ENCODE results near the gene B4GALT6. TPM values are rescaled to one million over a fixed set of nuclear protein-coding genes. Genes with fewer than 3 reads are reported as not detected.

The B4GALT6 gene
- total RNA-seq, 1 donor from 2014 or later, result 9.0 TPM

- DNase-seq (ENCODE audit: missing footprints), result no peak
- intact Hi-C loops (cut with DNase I), result no loop called here
- no peak for ATAC-seq
These were observed 67.8 kb downstream of the B4GALT6 start for GRCh38 chr18:31616586-31616985.

GRCh38 chr18:31614044-31614443 is 70.3 kb downstream of the B4GALT6 start:
- no peak for DNase-seq (ENCODE audit: missing footprints)
- intact Hi-C loops (cut with DNase I), result loop anchor here (5.0 kb wide), 3 partner anchors 37 to 68 kb away; partner anchors contain the start of gene B4GALT6
- no peak for ATAC-seq

- ATAC-seq (peak; percentile 66), DNase-seq (ENCODE audit: missing footprints) (no peak)
- intact Hi-C loops (cut with DNase I), result loop anchor here (5.0 kb wide), 3 partner anchors 35 to 70 kb away; partner anchors contain the start of gene B4GALT6
These were observed 72.3 kb downstream of the B4GALT6 start for GRCh38 chr18:31612124-31612523.

DNA sequence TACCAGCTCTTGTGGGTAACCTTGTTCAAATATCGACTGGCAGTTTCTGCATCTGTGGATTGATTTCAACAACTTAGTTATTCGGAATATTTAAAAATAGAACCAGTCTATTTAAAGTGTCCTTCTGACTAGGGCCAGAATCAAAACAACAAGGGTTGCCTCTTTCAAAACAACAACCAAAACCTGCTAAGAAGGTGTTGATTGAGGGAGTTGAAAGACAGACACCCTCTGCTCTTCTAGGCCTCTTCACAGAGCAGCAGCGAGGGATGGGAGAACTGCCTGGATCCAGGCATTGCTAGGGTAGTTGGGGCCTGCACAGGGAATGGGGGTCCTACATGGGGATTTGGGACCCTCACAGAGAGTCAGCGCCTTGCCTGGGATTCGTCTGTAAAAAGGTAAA is 72.9 kb downstream of the B4GALT6 start:
- DNase-seq (ENCODE audit: missing footprints) (no peak), ATAC-seq (peak; percentile 81)
- intact Hi-C loops (cut with DNase I), result loop anchor here (5.0 kb wide), 3 partner anchors 34 to 71 kb away; partner anchors contain the start of gene B4GALT6

- intact Hi-C loops (cut with DNase I), result loop anchor here (5.0 kb wide), 3 partner anchors 33 to 72 kb away; partner anchors contain the start of gene B4GALT6
- no peak for DNase-seq (ENCODE audit: missing footprints)
- ATAC-seq, result peak; percentile 75
These were observed 73.8 kb downstream of the B4GALT6 start for GRCh38 chr18:31610286-31611205.

- intact Hi-C loops (cut with DNase I), result loop anchor here (5.0 kb wide), 3 partner anchors 33 to 72 kb away; partner anchors contain the start of gene B4GALT6
- ATAC-seq, result no peak
These were observed 74.5 kb downstream of the B4GALT6 start for GRCh38 chr18:31609886-31610285.

GRCh38 chr18:31607384-31607783 is 77.0 kb downstream of the B4GALT6 start:
- ATAC-seq (no peak), DNase-seq (ENCODE audit: missing footprints) (no peak)
- intact Hi-C loops (cut with DNase I), result no loop called here

More at GRCh38 chr18:31609886-31610285, 74.5 kb downstream of the B4GALT6 start:
- DNase-seq (ENCODE audit: missing footprints), result no peak

- DNase-seq (ENCODE audit: missing footprints) (no peak), ATAC-seq (no peak)
- intact Hi-C loops (cut with DNase I), result no loop called here
These were observed 78.1 kb downstream of the B4GALT6 start for GRCh38 chr18:31606265-31606664.

DNA sequence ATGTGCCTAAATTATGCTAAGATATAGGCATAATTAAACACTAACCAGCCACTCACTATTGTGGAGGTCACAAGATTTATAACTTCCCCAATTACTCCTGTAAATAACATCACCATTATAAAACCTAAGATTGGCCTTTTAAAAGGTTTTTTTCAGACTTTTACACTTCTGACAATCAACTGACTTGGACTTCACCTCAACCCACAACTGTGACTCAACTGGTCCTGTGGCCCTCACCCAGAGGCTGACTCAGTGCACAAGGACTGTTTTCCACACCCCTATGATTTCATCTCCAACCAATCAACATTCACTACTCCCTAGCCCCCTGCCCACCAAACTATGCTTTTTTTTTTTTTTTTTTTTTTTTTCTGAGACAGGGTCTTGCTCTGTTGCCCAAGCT is 81.1 kb downstream of the B4GALT6 start:
- no peak for ATAC-seq
- DNase-seq (ENCODE audit: missing footprints), result no peak
- intact Hi-C loops (cut with DNase I), result no loop called here

GRCh38 chr18:31598021-31598805 is 86.2 kb downstream of the B4GALT6 start:
- intact Hi-C loops (cut with DNase I), result no loop called here

GRCh38 chr18:31596081-31596872 is 88.1 kb downstream of the B4GALT6 start:
- no peak for ATAC-seq
- intact Hi-C loops (cut with DNase I), result no loop called here
- DNase-seq (ENCODE audit: missing footprints), result no peak

More at GRCh38 chr18:31598021-31598805, 86.2 kb downstream of the B4GALT6 start:
- DNase-seq (ENCODE audit: missing footprints), result no peak
- ATAC-seq, result no peak

DNA sequence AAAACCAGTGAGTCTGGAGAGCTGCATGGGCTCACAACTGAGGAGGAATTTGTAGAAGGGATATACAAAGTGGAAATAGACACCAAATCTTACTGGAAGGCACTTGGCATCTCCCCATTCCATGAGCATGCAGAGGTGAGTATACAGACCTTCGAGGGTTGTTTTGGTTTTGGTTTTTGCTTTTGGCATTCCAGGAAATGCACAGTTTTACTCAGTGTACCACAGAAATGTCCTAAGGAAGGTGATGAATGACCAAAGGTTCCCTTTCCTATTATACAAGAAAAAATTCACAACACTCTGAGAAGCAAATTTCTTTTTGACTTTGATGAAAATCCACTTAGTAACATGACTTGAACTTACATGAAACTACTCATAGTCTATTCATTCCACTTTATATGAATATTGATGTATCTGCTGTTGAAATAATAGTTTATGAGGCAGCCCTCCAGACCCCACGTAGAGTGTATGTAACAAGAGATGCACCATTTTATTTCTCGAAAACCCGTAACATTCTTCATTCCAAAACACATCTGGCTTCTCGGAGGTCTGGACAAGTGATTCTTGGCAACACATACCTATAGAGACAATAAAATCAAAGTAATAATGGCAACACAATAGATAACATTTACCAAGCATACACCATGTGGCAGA is 89.1 kb downstream of the B4GALT6 start:
- no peak for ATAC-seq
- no peak for DNase-seq (ENCODE audit: missing footprints)
- intact Hi-C loops (cut with DNase I), result no loop called here

- ATAC-seq, result no peak
- no peak for DNase-seq (ENCODE audit: missing footprints)
- intact Hi-C loops (cut with DNase I), result no loop called here
These were observed 91.7 kb downstream of the B4GALT6 start for GRCh38 chr18:31592506-31593157.

DNA sequence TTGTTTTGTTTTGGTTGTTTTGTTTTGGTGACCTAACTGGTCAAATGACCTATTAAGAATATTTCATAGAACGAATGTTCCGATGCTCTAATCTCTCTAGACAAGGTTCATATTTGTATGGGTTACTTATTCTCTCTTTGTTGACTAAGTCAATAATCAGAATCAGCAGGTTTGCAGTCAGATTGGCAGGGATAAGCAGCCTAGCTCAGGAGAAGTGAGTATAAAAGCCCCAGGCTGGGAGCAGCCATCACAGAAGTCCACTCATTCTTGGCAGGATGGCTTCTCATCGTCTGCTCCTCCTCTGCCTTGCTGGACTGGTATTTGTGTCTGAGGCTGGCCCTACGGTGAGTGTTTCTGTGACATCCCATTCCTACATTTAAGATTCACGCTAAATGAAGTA is 92.8 kb downstream of the B4GALT6 start, which contains the start of gene TTR:
Gene TTR (plus strand): TSS at position 250 of the 400 bp plus-strand sequence. CDS start 26 bp downstream, at position 276.
- no peak for DNase-seq (ENCODE audit: missing footprints)
- no peak for ATAC-seq
- intact Hi-C loops (cut with DNase I), result no loop called here

DNA sequence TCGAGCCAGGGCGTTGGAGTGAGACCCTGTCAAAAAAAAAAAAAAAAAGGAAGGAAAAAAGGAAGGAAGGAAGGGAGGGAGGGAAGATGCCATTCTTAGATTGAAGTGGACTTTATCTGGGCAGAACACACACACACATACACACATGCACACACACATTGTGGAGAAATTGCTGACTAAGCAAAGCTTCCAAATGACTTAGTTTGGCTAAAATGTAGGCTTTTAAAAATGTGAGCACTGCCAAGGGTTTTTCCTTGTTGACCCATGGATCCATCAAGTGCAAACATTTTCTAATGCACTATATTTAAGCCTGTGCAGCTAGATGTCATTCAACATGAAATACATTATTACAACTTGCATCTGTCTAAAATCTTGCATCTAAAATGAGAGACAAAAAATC is 93.3 kb downstream of the B4GALT6 start:
- ATAC-seq (no peak), DNase-seq (ENCODE audit: missing footprints) (no peak)
- intact Hi-C loops (cut with DNase I), result no loop called here

- DNase-seq (ENCODE audit: missing footprints) (no peak), ATAC-seq (no peak)
- intact Hi-C loops (cut with DNase I), result no loop called here
These were observed 93.8 kb downstream of the B4GALT6 start for GRCh38 chr18:31590570-31590969.

DNA sequence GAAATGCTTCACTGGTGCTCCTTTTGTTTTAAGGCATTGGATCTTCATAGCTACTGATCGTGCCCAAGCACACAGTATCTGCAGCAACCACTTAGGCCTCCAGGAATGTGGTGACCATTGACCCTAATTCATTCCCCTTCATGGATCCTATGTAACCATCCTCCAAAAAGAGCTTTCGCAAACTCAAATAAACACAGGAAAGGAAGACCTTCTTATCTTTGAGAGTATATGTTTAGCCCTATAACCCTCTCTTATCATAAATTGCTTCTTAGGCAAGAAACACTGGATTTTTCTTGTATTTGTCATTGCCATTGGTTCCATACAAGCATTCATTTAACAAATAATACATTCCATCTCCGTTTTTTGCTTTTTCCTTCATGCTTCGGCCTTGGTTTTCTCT is 96.9 kb downstream of the B4GALT6 start:
- DNase-seq (ENCODE audit: missing footprints) (no peak), ATAC-seq (no peak)
- intact Hi-C loops (cut with DNase I), result no loop called here

GRCh38 chr18:31586616-31587015 is 97.8 kb downstream of the B4GALT6 start:
- intact Hi-C loops (cut with DNase I), result no loop called here
- DNase-seq (ENCODE audit: missing footprints) (no peak), ATAC-seq (no peak)

All from Right ventricle myocardium inferior (tissue), 1 donor.